ENCODE data around the gene KAT2B. TPM values are rescaled to one million over a fixed set of nuclear protein-coding genes. Genes with fewer than 3 reads are reported as not detected.

Gene KAT2B
- total RNA-seq, 2 donors from 2014 or later, result 16.4 to 31.7 TPM

GRCh38 chr3:20051123-20051806 lies 11.0 kb downstream of the KAT2B start:
- Histone ChIP-seq H3K4me3 (no peak overlapping the region), H3K36me3 (no peaks in the 10 kb centered on the region), H3K27ac (no peak overlapping the region), H3K27me3 (replicated peaks; ENCODE audit: insufficient read depth) (no peaks in the 10 kb centered on the region), H3K9me3 (no peaks in the 10 kb centered on the region), H3K4me1 (replicated peaks) (no peaks in the 10 kb centered on the region)
- 75% methylated on average over 4 of the region's 4 CpGs for WGBS
- TF ChIP-seq POLR2AphosphoS5 (IDR thresholded peaks at IDR 0.05) (no peak), CTCF (IDR thresholded peaks at IDR 0.05) (no peak), POLR2A (IDR thresholded peaks at IDR 0.05) (no peak)
- DNase-seq (ENCODE audit: low spot score), result no peak
- intact Hi-C loops (cut with DNase I), result no loop called here

GRCh38 chr3:20052851-20053250 lies 12.6 kb downstream of the KAT2B start:
- intact Hi-C loops (cut with DNase I), result no loop called here
- TF ChIP-seq POLR2AphosphoS5 (IDR thresholded peaks at IDR 0.05) (no peak), CTCF (IDR thresholded peaks at IDR 0.05) (no peak), POLR2A (IDR thresholded peaks at IDR 0.05) (no peak)
- no peak for DNase-seq (ENCODE audit: low spot score)
- Histone ChIP-seq H3K9me3 (no peaks in the 10 kb centered on the region), H3K36me3 (no peaks in the 10 kb centered on the region), H3K4me3 (no peak overlapping the region), H3K4me1 (replicated peaks) (peaks cover 11% of the 10 kb centered on the region), H3K27me3 (replicated peaks; ENCODE audit: insufficient read depth) (no peaks in the 10 kb centered on the region), H3K27ac (no peak overlapping the region)
- WGBS, result 95% methylated on average over 7 of the region's 7 CpGs

- Histone ChIP-seq H3K27ac (peak overlapping the region; percentile 43 to 59), H3K4me1 (replicated peaks) (peaks cover 11% of the 10 kb centered on the region), H3K4me3 (no peak overlapping the region), H3K9me3 (no peaks in the 10 kb centered on the region), H3K27me3 (replicated peaks; ENCODE audit: insufficient read depth) (no peaks in the 10 kb centered on the region), H3K36me3 (no peaks in the 10 kb centered on the region)
- peak; percentile 82 for DNase-seq (ENCODE audit: low spot score)
- WGBS, result 26% methylated on average over 4 of the region's 4 CpGs
- intact Hi-C loops (cut with DNase I), result no loop called here
- peak; percentile 70 for TF ChIP-seq POLR2AphosphoS5 (IDR thresholded peaks at IDR 0.05)
- TF ChIP-seq CTCF (IDR thresholded peaks at IDR 0.05), result no peak
Observed at GRCh38 chr3:20054549-20054987, 14.3 kb downstream of the KAT2B start.

- Histone ChIP-seq H3K9me3 (no peaks in the 10 kb centered on the region), H3K27me3 (replicated peaks; ENCODE audit: insufficient read depth) (no peaks in the 10 kb centered on the region), H3K4me3 (no peak overlapping the region), H3K4me1 (replicated peaks) (peaks cover 11% of the 10 kb centered on the region), H3K27ac (peak overlapping the region; percentile 43 to 59), H3K36me3 (no peaks in the 10 kb centered on the region)
- intact Hi-C loops (cut with DNase I), result no loop called here
- WGBS, result 23% methylated on average over 10 of the region's 10 CpGs
- TF ChIP-seq CTCF (IDR thresholded peaks at IDR 0.05), result no peak
- no peak for TF ChIP-seq POLR2AphosphoS5 (IDR thresholded peaks at IDR 0.05)
- no peak for TF ChIP-seq POLR2A (IDR thresholded peaks at IDR 0.05)
- no peak for DNase-seq (ENCODE audit: low spot score)
Observed at GRCh38 chr3:20055020-20055775, 15.0 kb downstream of the KAT2B start.
